Stimulated activated CD8-positive, alpha-beta memory T cell treated with anti-CD3 and anti-CD28 coated beads, Interleukin-2, amount 100 ng/mL, for 48 hours (primary cell): ENCODE data around the gene CES3.
A peak's percentile ranks its signal among the peaks of the same experiment; 100 is the strongest.
"Not testable (repeated sequence)": the region's sequence is repeated elsewhere in the genome, so short reads cannot be mapped to it uniquely, and the experiment has no call there.

ENCODE experiments used
- DNase-seq, 2 donors: peaks; one replicate each; pipeline ENCODE4 v3.0.0-alpha.2; 2020; ENCODE audit warnings: low read depth in 2 of 2

CES3 gene

GRCh38 chr16:66946541-66946940 is 14.5 kb upstream of the CES3 start:
- DNase-seq = no peak

DNA sequence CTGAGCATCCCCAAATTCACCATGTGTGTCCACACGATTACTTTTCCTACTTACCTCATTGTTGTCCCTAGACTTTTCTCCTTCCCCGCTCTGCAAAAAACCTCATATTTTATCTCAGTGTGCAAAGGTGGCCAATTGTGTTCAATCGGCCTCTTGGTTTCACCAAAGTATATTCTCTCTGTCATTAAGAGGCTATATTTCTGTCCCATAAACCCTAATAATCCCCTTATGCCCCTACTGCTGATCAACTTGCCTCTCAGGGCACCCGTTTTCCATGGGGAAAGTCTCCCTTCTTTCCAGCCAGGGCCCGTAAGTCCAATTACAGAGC is 14.1 kb upstream of the CES3 start:
- no peak for DNase-seq

- DNase-seq = peak; percentile 71 to 80
Measured at GRCh38 chr16:66947302-66948065, 13.6 kb upstream of the CES3 start.

- no peak for DNase-seq
Measured at GRCh38 chr16:66948134-66948836, 12.8 kb upstream of the CES3 start.

- DNase-seq = no peak
Measured at GRCh38 chr16:66948837-66949225, 12.2 kb upstream of the CES3 start.

DNA sequence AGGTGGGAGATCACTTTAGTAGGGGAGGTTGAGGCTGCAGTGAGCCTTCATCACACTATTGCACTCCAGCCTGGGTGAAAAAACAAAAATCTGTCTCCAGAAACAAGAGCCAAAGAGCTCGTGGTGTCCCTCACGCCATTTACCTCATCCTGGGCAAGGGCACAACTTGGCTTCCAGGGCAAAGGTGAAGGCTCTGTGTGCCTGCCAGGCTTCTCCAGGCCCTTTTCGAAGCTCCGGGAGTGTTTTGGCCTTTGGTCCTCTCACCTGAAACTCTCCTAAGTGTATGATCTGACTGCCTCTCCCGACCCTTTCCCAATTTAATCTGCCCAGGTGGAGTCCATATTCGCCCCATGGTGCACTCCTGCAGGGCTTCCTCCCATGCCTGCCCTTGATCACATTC is 11.6 kb upstream of the CES3 start:
- DNase-seq = no peak

- DNase-seq = no peak
Measured at GRCh38 chr16:66950437-66950836, 10.6 kb upstream of the CES3 start.

- no peak for DNase-seq
Measured at GRCh38 chr16:66950971-66951790, 9.9 kb upstream of the CES3 start.

DNA sequence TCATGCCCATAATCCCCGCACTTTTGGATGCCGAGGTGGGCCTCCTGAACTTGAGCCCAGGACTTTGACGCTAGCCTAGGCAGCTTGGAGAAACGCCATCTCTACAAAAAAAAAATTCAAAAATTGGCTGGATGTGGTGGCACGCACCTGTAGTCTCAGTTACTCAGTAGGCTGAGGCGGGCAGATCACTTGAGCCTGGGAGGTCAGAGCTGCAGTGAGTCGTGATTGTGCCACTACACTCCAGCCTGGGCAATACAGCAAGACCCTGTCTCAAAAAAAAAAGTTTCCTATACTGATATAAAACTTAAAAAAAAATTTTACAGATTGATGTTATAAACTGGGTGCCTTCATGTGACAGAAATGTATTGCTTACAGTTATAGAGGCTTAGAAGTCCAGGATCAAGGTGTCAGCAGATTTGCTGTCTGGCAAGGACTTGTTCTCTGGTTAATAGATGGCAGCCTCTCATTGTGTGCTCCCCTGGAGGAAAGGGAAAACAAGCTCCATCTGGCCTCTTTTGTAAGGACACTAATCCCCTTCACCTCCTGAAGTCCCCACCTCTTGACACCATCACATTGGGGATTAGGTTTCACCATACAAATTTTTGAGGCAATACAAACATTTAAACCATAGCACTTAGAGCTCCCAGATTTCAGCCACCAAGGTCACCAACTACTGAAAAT is 8.5 kb upstream of the CES3 start:
- no peak for DNase-seq

- no peak for DNase-seq
Measured at GRCh38 chr16:66953462-66954096, 7.5 kb upstream of the CES3 start.

DNA sequence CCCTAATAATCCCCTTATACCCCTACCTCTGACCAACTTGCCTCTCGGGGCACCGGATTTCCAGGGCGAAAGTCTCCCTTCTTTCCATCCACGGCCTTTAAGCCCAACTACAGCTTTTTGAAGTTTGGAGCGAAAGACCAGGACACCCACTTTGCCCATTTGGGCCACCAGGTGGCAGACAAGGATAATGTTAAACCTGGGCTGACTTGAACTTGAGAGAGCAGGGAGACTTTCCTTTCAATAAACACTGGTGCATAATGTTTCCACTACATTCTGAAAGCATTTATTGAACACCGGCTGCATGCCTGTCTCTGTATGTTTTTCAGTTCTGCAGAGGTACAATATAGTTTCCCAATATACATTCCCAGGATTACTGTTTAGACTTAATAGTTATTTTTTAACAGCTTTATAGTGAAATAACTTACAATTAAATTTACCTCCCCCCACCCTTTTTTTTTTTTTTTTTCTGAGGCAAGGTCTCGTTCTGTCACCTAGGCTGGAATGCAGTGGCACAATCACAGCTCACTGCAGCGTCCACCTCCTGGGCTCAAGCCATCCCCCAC is 6.9 kb upstream of the CES3 start:
- DNase-seq = peak; percentile 55 to 70

DNA sequence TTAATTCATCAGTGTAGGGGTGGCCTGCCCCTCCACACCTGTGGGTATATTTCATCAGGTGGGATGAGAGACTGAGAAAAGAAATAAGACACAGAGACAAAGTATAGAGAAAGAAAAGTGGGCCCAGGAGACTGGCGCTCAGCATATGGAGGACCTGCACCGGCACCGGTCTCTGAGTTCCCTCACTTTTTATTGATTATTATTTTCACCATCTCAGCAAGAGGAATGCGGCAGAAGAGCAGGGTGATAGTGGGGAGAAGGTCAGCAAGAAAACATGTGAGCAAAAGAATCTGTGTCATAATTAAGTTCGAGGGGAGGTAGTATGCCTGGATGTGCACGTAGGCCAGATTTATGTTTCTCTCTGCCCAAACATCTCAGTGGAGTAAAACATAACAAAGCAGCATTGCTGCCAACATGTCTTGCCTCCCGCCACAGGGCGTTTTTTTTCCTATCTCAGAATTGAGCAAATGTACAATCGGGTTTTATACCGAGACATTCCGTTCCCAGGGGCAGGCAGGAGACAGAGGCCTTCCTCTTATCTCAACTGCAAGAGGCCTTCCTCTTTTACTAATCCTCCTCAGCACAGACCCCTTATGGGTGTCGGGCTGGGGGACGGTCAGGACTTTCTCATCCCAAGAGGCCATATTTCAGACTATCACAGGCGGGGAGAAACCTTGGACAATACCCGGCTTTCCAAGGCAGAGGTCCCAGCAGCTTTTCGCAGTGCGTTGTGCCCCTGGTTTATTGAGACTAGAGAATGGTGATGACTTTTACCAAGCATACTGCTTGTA is 5.5 kb upstream of the CES3 start:
- not testable (repeated sequence) for DNase-seq

GRCh38 chr16:66956154-66956457 is 5.0 kb upstream of the CES3 start:
- DNase-seq = not testable (repeated sequence)

DNA sequence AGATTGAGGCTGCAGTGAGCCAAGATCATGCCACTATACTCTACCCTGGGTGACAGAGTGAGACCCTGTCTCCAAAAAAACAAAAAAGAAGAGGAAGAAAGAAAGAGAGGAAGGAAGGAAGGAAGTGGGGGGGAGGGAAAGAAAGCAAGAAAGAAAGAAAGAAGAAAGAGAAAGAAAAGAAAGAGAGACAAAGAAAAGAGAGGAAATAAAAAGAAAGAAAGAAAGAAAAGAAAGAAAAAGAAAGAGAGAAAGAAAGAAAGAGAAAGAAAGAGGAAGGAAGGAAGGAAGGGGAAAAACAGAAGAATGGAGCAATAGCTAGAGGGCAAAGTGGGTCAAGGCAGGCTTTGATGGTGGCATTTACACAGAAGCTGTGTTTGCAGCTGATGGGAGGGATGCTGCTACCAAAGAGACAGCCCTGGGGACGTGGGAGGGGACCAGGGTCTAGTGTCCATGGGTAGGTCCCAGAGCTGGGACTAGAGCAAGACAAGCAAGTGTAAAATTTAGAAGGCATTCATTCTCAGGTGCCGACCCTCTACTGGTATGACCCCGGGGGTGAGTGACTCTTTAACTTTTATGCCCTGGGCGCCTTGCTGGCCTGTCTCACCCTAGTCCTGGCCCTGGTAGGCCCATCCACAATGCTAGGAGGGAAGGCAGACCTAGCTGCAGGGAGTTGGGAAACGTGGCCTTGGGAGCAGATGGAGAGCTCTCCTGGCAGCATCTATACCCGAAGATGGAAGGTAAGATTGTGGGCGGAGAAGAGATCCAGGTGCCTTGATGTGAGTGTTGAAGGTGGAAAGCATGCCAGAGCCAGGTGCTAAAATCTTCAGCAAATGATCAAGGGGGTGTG is 2.0 kb upstream of the CES3 start:
- DNase-seq = no peak

GRCh38 chr16:66959704-66960161 is 1.3 kb upstream of the CES3 start:
- DNase-seq = no peak

DNA sequence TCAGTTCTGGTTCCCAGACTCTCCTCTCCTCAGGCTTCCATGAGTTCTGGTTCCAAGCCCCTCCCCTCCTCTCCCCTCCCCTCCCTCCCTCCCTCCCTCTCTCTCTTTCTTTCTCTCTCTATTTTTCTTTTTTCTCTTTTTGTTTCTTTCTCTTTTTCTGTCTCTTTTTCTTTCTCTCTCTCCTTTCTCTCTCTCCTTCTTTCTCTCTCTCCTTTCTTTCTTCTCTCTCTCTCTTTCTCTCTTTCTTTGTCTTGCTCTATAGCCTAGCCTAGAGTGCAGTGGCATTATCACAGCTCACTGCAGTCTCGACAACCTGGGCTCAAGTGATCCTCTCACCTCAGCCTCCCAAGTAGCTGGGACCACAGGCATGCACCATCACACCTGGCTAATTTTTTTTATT is 796 bp upstream of the CES3 start:
- no peak for DNase-seq

- DNase-seq = no peak
Measured at GRCh38 chr16:66961914-66962313, 848 bp downstream of the CES3 start.

- no peak for DNase-seq
Measured at GRCh38 chr16:66964049-66964448, 3.0 kb downstream of the CES3 start.

DNA sequence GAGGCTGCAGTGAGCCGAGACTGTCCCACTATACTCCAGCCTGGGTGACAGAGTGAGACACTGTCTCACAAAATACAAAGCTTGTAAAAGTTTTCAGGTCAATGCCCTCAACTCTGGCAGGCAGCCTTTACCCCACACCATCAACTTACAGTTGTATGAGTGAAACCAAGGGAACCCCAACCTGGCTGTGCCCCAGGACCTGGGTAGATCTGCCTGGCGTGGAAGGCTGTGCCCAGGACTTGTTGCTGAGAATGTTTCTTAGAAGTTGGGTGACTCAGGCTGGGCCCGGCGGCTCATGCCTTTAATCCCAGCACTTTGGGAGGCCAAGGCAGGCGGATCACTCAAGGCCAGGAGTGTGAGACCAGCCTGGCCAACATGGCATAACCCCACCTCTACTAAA is 7.8 kb downstream of the CES3 start:
- DNase-seq = no peak
